ENCODE results near the gene PIK3R2.

The PIK3R2 gene

DNA sequence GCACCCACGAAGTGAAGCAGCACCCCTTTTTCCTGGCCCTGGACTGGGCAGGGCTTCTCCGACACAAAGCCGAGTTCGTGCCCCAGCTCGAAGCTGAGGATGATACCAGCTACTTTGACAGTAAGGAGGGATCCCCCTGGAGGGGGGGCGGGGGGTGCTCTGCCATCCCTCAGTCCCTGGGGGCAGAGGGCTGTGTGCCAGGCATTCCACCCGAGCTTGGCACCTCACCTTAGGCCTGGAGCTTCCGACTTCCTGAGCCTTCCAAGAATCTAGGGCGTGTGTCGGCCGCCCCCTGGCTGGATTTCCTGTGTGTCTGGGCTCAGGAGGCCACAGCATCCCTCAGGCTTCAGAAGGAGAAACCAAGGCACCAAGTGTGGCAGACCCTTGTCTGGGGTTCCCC lies 15.7 kb upstream of the PIK3R2 start:
- TF ChIP-seq, protein P1, sequence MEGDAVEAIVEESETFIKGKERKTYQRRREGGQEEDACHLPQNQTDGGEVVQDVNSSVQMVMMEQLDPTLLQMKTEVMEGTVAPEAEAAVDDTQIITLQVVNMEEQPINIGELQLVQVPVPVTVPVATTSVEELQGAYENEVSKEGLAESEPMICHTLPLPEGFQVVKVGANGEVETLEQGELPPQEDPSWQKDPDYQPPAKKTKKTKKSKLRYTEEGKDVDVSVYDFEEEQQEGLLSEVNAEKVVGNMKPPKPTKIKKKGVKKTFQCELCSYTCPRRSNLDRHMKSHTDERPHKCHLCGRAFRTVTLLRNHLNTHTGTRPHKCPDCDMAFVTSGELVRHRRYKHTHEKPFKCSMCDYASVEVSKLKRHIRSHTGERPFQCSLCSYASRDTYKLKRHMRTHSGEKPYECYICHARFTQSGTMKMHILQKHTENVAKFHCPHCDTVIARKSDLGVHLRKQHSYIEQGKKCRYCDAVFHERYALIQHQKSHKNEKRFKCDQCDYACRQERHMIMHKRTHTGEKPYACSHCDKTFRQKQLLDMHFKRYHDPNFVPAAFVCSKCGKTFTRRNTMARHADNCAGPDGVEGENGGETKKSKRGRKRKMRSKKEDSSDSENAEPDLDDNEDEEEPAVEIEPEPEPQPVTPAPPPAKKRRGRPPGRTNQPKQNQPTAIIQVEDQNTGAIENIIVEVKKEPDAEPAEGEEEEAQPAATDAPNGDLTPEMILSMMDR (IDR thresholded peaks at IDR 0.05; ENCODE audit: extremely low read depth, missing control alignments): no peak
- no peak for DNase-seq (ENCODE audit: low spot score)

DNA sequence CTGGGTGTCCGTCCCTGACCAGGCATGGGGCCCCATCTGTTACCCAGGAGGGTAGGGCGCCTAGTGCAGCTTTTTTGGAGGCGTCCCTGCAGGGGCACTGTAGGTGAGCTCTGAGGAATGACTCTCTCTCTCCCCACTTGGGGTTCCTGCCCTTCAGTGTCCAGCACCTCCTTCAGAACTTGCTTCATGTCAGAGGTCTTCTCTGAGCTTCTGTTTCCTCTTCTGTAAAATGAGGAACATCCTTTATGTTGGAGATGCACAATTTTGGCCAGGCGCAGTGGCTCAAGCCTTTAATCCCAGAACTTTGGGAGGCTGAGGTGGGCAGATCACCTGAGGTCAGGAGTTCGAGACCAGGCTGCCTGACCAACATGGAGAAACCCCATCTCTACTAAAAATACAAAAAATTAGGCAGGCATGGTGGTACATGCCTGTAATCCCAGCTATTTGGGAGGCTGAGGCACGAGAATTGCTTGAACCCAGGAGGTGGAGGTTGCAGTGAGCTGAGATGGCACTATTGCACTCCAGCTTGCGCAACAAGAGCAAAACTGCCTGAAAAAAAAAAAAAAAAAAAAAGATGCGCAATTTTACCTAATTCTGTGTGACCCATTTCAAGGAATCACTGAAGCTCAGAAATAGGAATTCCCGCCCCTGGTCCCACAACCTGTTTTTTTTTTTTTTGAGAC lies 15.2 kb upstream of the PIK3R2 start:
- TF ChIP-seq, protein P1 (IDR thresholded peaks at IDR 0.05; ENCODE audit: extremely low read depth, missing control alignments): no peak
- DNase-seq (ENCODE audit: low spot score): no peak

GRCh38 chr19:18140473-18140872 lies 12.5 kb upstream of the PIK3R2 start:
- TF ChIP-seq, protein P1 (IDR thresholded peaks at IDR 0.05; ENCODE audit: extremely low read depth, missing control alignments): no peak
- no peak for DNase-seq (ENCODE audit: low spot score)

DNA sequence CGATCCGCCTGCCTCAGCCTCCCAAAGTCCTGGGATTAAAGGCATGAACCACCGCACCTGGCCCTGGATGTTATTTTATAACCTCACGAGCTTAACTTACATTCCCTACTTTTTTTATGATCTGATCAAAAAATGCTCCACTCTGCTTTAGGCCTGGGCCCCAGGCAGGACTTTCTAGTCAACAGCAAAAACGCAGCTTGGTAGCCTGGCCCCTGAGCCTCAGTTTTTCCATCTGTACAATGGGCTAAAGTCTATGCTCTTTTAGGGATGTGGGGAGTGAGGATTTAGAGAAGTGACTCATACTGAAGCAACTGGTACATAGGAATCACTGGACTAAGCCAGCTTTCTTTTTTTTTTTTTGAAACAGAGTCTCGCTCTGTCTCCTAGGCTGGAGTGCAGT lies 11.9 kb upstream of the PIK3R2 start:
- no peak for DNase-seq (ENCODE audit: low spot score)
- TF ChIP-seq, protein P1 (IDR thresholded peaks at IDR 0.05; ENCODE audit: extremely low read depth, missing control alignments): no peak

DNA sequence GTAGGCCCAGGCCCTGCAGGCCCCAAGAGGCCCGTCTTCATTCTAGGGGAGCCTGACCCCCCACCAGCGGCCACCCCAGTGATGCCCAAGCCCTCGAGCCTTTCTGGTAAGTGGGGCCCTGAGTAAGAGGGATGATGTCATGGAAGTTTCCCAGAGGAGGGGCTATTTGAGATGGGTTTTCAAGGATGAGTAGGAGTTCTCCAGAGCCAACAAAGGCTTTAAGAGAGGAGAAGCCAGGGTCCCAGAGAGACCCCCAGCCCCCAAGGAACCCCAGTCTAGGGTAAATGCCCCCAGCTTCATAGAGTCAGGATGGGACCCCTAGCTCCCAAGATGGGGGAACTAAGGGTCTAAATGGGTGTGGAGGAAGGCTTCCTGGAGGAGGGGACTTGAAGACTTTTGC lies 9.1 kb upstream of the PIK3R2 start:
- DNase-seq (ENCODE audit: low spot score): no peak
- TF ChIP-seq, protein P1 (IDR thresholded peaks at IDR 0.05; ENCODE audit: extremely low read depth, missing control alignments): no peak

- TF ChIP-seq, protein P1 (IDR thresholded peaks at IDR 0.05; ENCODE audit: extremely low read depth, missing control alignments): no peak
- no peak for DNase-seq (ENCODE audit: low spot score)
Observed at GRCh38 chr19:18144361-18144760, 8.6 kb upstream of the PIK3R2 start.

- TF ChIP-seq, protein P1 (IDR thresholded peaks at IDR 0.05; ENCODE audit: extremely low read depth, missing control alignments): no peak
- no peak for DNase-seq (ENCODE audit: low spot score)
Observed at GRCh38 chr19:18144906-18145305, 8.1 kb upstream of the PIK3R2 start.

All from GM20000 (cell line).